Epithelial cell of proximal tubule (primary cell): Measurements from ENCODE around the gene PLP1. TPM values are rescaled to one million over a fixed set of nuclear protein-coding genes. Genes with fewer than 3 reads are reported as not detected.
"Not testable (repeated sequence)": the region's sequence is repeated elsewhere in the genome, so short reads cannot be mapped to it uniquely, and the experiment has no call there.

Experiments used
- DNase-seq: peaks from one replicate; pipeline ENCODE4 v3.0.0-alpha.2; 2011; ENCODE audit warnings: low read depth
- H3K4me3 ChIP-seq: 2 replicates; pipeline ENCODE4 v1.5.1; 2011; ENCODE audit warnings: low read depth, mild to moderate bottlenecking, low read length
- total RNA-seq: library from RNA; depleted of rRNA; stranded (reverse); fragments of >200 nt; gene quantifications from 2 replicates; pipeline ENCODE4 v1.2.3, GENCODE V29; 2015
- TF ChIP-seq, protein P1 (sequence below): conservative IDR thresholded peaks from 2 replicates; pipeline ENCODE4 v1.5.1; 2012; ENCODE audit warnings: low read depth, mild to moderate bottlenecking, low read length

The PLP1 gene
- total RNA-seq, 1 donor from 2014 or later, result not detected

DNA sequence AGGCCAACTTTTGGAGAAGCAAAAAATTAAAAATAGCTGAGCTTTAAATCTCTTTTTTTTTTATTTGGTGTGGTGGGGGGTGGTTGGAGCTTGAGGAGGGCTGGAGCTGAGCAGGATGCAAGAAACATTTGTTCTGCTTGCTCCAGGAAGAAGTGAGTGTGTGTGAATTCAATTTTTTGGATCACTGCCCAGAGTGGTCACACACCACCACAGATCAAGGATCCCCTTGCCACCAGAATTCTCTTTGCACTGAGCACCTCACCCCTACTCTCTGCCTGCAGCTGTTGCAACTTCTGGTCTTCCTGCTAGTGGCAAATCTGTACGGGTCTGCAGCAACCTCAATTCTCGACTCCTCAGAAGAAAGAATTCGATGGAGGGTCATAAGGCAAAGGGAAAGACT is 19.9 kb upstream of the PLP1 start:
- no peak overlapping the region for H3K4me3 ChIP-seq
- DNase-seq, result no peak
- TF ChIP-seq, protein P1, sequence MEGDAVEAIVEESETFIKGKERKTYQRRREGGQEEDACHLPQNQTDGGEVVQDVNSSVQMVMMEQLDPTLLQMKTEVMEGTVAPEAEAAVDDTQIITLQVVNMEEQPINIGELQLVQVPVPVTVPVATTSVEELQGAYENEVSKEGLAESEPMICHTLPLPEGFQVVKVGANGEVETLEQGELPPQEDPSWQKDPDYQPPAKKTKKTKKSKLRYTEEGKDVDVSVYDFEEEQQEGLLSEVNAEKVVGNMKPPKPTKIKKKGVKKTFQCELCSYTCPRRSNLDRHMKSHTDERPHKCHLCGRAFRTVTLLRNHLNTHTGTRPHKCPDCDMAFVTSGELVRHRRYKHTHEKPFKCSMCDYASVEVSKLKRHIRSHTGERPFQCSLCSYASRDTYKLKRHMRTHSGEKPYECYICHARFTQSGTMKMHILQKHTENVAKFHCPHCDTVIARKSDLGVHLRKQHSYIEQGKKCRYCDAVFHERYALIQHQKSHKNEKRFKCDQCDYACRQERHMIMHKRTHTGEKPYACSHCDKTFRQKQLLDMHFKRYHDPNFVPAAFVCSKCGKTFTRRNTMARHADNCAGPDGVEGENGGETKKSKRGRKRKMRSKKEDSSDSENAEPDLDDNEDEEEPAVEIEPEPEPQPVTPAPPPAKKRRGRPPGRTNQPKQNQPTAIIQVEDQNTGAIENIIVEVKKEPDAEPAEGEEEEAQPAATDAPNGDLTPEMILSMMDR, result no peak

DNA sequence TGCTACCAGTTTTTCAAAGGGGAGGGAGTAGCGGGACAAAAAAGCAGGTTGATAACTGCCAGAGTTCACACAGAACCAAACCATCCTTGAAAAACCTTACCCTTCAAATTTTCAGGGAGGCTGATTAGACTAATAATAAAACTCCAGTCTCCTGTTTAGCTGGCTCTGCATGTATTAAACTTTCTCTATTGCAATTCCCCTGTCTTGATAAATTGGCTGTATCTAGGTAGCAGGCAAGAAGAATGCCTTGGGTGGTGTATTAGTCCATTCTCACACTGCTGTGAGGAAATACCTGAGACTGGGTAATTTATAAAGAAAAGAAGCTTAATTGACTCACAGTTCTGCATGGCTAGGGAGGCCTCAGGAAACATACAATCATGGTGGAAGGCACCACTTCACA is 18.1 kb upstream of the PLP1 start:
- no peak overlapping the region for H3K4me3 ChIP-seq
- TF ChIP-seq, protein P1, result no peak
- no peak for DNase-seq

DNA sequence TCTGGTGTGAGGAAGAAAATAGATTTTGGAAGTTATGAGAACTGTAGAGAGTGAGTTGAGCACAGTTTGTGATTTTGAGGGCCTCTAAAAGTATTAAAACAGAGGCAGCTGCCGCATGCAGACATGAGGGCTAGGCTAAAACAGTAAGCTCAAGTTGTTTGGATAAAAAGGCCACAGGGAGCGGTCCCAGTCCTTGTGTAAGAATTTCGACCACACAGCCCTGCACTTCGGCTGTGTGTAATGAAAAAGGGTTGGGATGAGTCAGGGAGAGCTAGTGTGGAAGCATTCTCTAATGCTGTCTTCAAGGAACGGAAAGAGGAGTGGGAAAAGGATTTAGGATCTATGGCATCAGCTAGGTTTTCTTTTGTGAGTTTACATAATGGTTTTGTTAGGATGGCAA is 13.1 kb upstream of the PLP1 start:
- H3K4me3 ChIP-seq, result not testable (repeated sequence)

DNA sequence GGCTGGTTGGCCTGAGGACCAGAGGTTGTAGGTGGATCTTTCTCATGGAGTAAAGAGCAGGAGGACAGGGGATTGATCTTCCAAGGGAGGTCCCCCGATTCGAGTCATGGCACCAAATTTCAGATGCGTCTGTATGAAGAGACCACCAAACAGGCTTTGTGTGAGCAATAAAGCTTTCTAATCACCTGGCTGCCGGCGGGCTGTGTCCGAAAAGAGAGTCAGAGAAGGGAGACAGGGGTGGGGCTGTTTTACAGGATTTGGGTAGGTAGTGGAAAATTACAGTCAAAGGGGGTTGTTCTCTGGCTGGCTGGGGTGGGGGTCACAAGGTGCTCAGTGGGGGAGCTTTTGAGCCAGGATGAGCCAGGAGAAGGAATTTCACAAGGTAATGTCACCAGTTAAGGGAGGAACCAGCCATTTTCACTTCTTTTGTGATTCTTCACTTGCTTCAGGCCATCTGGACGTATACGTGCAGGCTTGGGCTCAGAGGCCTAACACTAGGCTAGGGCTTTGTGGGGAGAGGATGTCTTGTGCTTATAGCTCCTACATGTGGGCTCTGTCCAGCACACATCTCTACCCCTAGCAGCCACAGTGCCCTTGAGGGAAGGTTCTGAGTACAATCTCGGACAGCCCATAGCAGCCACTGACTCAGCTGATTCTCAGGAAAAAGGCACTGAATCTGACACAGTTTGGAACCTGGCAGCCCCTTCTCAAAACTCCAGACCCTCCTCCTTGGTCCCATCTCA is 9.7 kb upstream of the PLP1 start:
- not testable (repeated sequence) for H3K4me3 ChIP-seq

More for the DNA sequence above, 13.1 kb upstream of the PLP1 start:
- not testable (repeated sequence) for DNase-seq

DNA sequence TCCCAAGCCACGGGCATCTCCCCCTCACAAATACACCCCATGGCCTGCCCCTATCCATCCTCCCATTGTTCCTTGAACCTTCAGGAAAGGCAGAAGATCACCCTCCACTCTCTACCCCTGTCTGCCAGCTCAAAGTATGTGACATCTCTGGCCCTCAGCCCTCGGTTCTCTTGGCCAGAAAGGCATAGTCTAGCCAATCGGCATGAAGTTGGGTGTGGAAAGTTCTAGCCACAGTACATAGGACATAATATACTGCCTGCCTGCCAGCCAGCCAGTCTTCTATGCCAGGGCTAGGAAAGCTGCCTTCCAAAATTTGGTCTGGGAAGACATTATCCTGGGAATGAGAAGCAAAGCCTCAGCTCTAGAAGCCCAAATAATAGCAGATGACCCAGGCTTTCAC is 3.2 kb upstream of the PLP1 start:
- TF ChIP-seq, protein P1, result no peak
- no peak for DNase-seq
- H3K4me3 ChIP-seq, result no peak overlapping the region

More for the DNA sequence above, 9.7 kb upstream of the PLP1 start:
- not testable (repeated sequence) for DNase-seq

DNA sequence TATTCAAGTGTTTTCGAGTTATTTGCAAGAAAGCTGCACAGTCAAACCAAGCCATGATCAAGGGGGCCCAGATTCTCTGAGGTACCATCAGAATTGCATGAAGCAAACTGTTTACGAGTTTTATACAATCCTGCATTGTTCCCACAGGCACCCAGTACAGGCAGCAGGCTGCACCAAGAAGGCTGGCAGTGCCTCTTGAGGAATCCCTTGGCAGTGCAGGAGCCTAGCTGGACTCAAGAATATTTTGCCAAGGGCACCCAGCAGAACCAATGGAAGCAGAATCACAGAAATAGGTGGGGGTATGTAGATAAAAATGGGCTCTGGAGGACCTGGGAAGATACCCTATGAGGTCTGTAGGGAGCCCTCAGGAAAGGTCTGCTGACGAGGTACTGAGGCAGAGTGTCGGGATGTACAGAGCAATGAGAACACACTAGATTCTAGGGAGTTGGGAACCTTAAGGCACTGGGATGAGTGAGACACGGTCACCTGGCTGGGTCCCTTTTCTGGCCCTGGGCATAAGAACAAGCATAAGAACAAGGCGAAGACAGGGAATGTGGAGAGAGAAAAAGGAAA is 2.5 kb upstream of the PLP1 start:
- DNase-seq, result no peak
- H3K4me3 ChIP-seq, result no peak overlapping the region
- TF ChIP-seq, protein P1, result peak; percentile 64

DNA sequence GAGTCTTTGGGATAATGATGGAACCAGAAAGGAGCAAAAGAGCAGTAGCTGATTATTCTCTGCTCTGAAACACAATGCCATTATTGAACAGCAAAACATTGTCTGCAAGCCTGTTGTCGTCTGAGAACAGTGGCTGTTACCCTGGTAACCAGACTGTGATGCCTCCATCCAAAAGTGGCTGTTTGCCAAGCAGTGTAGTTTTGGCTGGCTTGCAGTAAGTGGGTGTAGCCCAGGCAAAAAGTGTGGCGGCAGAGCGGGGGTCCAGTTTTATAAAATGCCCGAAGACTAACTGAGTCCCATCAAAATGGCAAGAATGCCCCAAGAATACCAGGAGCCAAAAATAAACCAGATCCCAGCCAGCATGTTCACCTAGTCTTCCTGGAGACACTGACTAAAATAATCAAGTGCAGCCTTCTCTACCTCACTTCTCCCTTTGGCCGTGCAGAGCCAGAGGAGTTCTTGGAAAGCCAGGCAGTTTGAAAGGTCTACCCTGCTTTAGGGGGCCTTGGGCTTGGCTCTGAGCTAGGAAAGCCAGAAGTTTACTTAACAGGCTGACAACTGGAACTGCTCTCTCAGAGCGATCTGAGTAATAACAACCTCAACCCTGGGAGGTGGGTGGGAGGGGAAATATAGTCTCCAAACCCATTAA is 2.6 kb downstream of the PLP1 start:
- TF ChIP-seq, protein P1, result no peak
- no peak for DNase-seq
- no peak overlapping the region for H3K4me3 ChIP-seq
